ENCODE results near the gene SUPT6H.
"Not testable (repeated sequence)": the region's sequence is repeated elsewhere in the genome, so short reads cannot be mapped to it uniquely, and the experiment has no call there.

The SUPT6H gene

GRCh38 chr17:28655160-28655559 lies 6.8 kb upstream of the SUPT6H start:
- no peak for DNase-seq

GRCh38 chr17:28657756-28658155 lies 4.2 kb upstream of the SUPT6H start:
- no peak for DNase-seq

GRCh38 chr17:28658342-28658741 lies 3.7 kb upstream of the SUPT6H start:
- not testable (repeated sequence) for DNase-seq

- DNase-seq: not testable (repeated sequence)
Observed at GRCh38 chr17:28658766-28659496, 3.1 kb upstream of the SUPT6H start.

- DNase-seq: not testable (repeated sequence)
Observed at GRCh38 chr17:28659497-28659881, 2.5 kb upstream of the SUPT6H start.

GRCh38 chr17:28662527-28662829 lies 473 bp downstream of the SUPT6H start:
- no peak for DNase-seq

GRCh38 chr17:28663723-28664122 lies 1.7 kb downstream of the SUPT6H start:
- DNase-seq: no peak

GRCh38 chr17:28665994-28666393 lies 4.0 kb downstream of the SUPT6H start:
- DNase-seq: no peak

GRCh38 chr17:28667870-28668269 lies 5.9 kb downstream of the SUPT6H start:
- DNase-seq: no peak

- DNase-seq: no peak
Observed at GRCh38 chr17:28669918-28670317, 7.9 kb downstream of the SUPT6H start.

GRCh38 chr17:28675490-28675889 lies 13.5 kb downstream of the SUPT6H start:
- DNase-seq: no peak

- no peak for DNase-seq
Observed at GRCh38 chr17:28675980-28676379, 14.0 kb downstream of the SUPT6H start.

- no peak for DNase-seq
Observed at GRCh38 chr17:28682655-28683054, 20.6 kb downstream of the SUPT6H start.

- no peak for DNase-seq
Observed at GRCh38 chr17:28684963-28685362, 23.0 kb downstream of the SUPT6H start.

- DNase-seq: no peak
Observed at GRCh38 chr17:28685366-28685765, 23.4 kb downstream of the SUPT6H start.

- no peak for DNase-seq
Observed at GRCh38 chr17:28686296-28686695, 24.3 kb downstream of the SUPT6H start.

- DNase-seq: no peak
Observed at GRCh38 chr17:28688481-28688880, 26.5 kb downstream of the SUPT6H start.

- DNase-seq: no peak
Observed at GRCh38 chr17:28689011-28689410, 27.0 kb downstream of the SUPT6H start.

- DNase-seq: no peak
Observed at GRCh38 chr17:28693869-28694268, 31.9 kb downstream of the SUPT6H start.

GRCh38 chr17:28698253-28698941 lies 36.4 kb downstream of the SUPT6H start:
- no peak for DNase-seq

- DNase-seq: no peak
Observed at GRCh38 chr17:28700278-28700677, 38.3 kb downstream of the SUPT6H start.

GRCh38 chr17:28700830-28701492 lies 39.0 kb downstream of the SUPT6H start:
- no peak for DNase-seq

GRCh38 chr17:28702026-28702751 lies 40.2 kb downstream of the SUPT6H start:
- DNase-seq: no peak

GRCh38 chr17:28702752-28703150 lies 40.7 kb downstream of the SUPT6H start:
- no peak for DNase-seq
